Measurements from ENCODE around the gene CALCA.
A peak's percentile ranks its signal among the peaks of the same experiment; 100 is the strongest.
"Not testable (repeated sequence)": the region's sequence is repeated elsewhere in the genome, so short reads cannot be mapped to it uniquely, and the experiment has no call there.

The CALCA gene, protein sequence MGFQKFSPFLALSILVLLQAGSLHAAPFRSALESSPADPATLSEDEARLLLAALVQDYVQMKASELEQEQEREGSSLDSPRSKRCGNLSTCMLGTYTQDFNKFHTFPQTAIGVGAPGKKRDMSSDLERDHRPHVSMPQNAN

DNA sequence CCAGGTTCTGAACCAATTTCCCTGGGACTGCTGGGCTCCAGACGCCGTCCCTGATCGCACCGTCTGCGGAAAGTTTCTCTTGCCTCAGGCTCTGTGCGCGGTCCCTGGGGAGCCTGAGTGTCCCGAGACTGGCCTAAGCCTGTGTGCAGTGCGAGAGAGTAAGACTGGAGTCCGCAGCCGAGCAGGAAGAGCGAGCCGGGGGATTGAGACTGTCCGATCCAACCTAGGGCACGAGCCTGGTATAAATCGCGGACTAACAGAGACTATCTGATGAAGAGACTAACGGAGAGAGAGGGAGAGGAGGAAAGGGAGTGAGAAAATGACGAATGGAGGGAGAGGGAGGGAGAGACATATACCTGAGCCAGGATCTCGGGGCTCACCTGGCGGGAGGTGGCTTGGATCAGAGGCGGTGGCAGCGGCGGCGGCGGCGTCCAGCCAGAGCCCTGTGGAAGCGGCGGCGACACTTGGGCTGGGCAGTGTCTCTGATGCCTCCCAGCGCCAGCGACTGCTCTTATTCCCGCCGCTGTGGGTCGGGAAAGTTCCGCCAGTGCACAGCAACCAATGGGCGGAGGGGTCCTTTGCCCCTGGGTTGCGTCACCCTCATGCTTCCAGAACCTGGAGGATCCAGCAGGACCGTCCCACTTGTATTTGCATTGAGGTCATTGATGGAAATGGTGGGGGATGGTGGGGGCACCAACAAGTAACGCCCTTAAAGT, at the start of gene CALCA:
Gene CALCA, minus strand, starts transcription at position 487 of the 716 bp plus-strand sequence. CDS start 1,159 bp downstream, outside the sequence.
- DNase-seq (ENCODE audit: low read depth in 2 of 2): no peak

DNA sequence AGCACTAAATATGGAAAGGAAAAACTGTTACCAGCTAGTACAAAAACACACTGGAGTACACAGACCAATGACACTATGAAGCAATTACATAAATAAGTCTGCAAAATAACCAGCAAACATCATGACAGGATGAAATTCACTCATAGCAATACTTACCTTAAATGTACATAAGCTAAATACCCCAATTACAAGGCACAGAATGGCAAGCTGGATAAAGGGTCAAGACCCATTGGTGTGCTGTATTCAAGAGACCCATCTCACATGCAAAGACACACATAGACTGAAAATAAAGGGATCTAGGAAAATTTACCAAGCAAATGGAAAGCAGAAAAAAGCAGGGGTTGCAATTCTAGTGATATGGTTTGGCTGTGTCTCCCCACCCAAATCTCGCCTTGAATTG, 44.0 kb upstream of the CALCA start:
- DNase-seq (ENCODE audit: low read depth in 2 of 2): no peak

DNA sequence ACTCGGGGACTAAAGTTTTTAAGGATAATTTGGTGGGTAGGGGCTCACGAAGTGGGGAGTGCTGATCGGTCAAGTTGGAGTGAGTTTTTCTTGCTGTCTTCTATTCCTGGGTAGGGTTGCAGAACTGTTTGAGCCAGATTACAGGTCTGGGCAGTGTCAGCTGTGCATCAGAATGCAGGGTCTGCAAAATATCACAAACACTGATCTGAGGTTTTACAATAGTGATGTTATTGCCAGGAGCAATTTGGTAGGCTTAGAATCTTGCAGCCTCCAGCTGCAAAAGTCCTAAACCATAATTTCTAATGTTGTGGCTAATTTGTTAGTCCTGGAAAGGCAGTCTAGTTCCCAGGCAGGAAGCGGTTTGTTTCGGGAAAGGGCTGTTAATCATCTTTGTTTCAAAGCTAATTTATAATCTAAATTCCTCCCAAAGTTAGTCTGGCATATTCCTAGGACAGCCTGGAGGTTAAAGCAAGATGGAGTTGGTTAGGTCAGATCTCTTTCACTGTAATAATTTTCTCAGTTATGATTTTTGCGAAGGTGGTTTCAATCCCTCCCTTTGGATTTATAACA, 39.7 kb upstream of the CALCA start:
- DNase-seq (ENCODE audit: low read depth in 2 of 2): no peak

DNA sequence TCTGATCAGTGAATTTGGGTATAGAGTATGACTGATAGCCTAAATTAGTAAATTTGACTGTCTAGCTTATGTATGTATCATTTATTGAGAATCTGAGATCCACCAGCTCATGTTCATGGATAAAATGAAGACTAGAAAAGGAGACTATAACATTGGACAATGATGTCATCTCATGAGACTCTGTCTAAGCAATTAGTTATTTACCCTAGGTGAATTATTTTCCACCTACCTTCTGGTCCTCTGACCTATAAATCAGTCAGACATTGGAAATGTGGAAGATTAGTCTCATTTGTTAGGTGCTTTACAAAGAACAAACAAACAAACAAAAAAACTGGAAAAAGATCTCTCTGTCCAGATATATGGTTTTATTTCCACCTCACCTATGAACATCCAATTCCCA, 38.7 kb upstream of the CALCA start:
- no peak for DNase-seq (ENCODE audit: low read depth in 2 of 2)

DNA sequence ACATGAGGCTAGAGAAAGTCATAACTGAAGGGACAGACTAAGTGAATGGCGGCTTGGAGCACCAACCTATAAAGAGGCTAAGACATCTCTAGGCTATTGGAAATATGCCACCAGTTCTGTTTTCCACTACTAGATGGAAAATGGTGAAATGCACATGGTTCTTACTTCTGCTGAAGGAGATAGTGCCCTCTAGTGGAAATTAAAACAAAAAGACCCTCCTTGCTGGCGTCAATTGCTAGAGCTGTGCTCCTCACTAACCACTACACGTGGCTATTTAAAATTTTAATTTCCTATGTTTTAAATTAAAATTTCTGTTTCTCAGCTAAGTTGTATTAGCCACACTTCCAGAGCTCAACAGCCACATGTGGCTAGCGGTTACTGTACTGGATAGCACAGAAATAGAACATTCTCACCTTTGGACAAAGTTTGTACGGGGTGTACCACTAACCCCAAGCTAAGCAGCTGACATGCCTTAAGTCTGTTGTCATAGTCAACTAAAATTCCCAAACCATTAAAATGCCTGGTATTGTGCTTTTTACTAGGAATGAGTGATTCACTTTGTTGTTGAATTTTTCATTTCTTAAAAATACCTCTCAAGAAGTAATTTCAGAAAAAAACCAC, 34.1 kb upstream of the CALCA start:
- DNase-seq (ENCODE audit: low read depth in 2 of 2): no peak

DNA sequence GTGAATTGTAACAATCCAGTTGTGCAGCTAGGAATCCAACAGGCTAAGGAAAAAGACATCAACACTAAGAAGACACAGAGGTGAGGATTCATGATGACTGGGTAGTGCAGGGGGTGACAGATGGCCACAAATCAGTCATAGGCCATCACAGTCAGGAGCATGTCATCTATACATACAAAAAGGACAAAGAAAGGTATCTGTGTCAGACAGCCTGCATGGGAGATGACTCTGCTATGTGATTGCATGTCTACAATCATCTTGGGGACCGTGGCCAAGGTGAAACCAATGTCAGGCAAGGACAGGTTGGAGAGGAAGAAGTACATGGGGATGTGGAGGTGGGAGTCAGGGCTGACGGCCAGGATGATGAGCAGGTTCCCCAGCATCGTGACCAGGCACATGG, 16.0 kb upstream of the CALCA start:
- DNase-seq (ENCODE audit: low read depth in 2 of 2): not testable (repeated sequence)

DNA sequence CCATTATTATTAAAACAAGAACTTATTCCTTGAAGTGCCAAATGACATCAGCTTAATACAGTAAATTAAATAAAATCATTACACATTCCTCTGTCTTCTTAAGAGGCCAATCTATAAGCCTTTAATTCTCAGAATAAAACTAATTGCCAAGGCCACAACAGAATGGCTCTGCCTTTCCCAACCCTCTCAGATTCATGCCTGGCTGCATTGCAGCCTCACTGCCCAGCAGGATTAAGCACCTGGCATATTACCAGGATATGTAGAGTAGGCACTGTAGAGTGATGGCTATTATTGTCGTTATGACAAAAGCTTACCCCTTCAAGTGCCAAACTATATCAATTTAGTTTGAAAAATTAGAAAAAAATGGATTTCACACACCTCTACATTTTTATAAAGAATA, 9.4 kb upstream of the CALCA start:
- no peak for DNase-seq (ENCODE audit: low read depth in 2 of 2)

DNA sequence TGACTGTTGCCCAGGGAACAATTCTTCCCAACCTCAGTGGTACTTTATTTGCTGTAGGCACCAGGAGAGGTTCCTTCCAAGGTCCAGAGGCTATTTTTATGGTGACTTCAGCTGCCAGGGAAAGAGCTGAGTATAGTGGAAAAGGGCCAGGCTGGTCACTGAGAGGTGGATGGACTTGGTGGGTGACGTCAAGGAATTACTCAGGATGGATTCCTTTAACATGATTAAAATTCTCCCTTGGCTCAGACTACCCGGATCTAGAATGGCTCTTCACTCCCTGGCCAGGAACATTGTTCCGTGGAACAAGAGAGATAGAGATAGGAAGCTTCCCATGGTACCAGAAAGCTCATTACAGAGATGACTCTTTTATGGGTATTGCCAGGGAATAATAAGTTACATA, 8.7 kb upstream of the CALCA start:
- DNase-seq (ENCODE audit: low read depth in 2 of 2): no peak

DNA sequence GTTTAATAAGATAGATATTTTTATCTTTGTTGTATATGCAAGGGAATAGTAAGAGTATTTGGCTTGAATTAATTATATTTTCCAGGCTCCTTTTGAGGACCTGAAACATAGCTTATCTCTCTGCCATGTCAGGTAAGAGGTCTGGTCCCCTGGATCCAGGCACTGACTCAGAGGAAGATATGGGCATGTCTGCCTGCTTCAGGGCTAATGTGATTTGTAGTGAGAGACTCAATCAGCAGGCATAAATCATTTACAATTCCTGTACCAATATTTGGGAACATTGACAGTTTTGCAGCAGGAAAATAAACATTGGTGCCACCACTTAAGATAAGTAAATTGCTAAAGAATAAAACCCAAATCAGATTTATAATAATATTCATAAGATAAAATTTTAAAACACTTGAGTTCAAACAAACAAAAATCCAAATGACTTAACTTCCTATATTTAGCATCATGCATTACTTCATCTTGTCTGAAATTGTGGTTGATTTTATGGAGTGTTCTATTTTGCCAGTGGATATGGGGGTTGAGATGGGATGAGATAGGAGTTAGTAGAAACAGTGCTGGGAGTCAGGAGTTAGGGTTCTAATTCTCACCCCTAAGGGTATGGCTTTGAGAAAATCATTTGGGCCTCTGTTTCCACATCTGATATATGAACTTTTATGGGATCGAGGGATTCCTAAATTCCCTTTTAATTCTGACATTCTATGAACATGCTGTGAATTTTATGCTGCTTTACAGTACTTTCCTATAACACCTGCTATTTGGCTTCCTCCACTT, 5.1 kb upstream of the CALCA start:
- no peak for DNase-seq (ENCODE audit: low read depth in 2 of 2)

DNA sequence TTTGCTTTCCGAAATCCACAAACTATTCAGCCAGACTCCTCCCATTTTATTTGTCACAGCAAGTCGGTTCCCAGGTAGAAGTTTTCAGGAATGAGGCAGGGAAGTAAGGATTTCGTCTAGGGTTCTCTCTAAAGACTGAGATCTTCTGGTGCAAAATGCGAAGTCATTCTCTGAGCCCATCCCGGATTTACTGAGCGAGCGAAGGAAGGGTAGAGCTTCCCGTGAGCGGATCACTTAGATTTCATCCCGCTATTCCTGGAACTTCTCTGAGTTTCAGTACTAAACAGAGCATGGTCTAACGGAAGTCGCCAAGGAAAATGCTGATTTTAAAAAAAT, 3.1 kb upstream of the CALCA start:
- no peak for DNase-seq (ENCODE audit: low read depth in 2 of 2)

DNA sequence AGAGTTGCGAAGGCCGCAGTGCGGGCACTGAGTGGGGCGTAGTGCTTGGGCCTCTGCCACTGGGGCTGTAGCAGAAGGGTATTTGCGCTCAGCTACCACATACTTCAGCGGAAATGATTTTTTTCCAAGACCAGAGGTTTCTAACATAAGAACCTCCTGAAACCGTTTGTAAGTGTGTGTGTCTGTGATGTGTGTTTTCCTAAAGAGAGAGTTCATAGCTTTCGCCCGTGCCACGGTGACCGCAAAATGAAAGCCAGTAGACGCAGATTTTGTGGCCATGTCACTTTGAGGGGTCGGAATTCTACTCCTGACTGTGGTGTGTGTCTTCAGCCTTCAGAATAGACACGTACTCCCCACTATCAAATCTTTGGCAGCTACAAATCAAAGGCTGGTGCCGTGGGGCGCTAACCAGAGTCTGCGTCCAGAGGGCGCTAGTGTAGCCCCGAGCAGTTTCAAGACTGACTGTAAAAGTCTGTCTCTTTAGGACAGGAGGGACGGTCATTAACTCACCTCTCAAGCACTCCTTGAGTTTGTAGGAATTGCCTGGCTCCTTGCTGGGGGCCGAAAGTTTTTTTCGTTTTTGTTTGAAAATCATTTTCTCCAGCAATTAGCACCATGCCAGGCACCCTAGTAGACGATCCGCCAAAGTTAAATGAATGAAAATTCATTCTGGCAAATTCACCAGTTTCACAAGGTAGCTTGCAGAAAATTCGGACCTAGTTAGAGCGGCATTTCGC, 2.5 kb upstream of the CALCA start:
- DNase-seq (ENCODE audit: low read depth in 2 of 2): peak; percentile 40 to 55

DNA sequence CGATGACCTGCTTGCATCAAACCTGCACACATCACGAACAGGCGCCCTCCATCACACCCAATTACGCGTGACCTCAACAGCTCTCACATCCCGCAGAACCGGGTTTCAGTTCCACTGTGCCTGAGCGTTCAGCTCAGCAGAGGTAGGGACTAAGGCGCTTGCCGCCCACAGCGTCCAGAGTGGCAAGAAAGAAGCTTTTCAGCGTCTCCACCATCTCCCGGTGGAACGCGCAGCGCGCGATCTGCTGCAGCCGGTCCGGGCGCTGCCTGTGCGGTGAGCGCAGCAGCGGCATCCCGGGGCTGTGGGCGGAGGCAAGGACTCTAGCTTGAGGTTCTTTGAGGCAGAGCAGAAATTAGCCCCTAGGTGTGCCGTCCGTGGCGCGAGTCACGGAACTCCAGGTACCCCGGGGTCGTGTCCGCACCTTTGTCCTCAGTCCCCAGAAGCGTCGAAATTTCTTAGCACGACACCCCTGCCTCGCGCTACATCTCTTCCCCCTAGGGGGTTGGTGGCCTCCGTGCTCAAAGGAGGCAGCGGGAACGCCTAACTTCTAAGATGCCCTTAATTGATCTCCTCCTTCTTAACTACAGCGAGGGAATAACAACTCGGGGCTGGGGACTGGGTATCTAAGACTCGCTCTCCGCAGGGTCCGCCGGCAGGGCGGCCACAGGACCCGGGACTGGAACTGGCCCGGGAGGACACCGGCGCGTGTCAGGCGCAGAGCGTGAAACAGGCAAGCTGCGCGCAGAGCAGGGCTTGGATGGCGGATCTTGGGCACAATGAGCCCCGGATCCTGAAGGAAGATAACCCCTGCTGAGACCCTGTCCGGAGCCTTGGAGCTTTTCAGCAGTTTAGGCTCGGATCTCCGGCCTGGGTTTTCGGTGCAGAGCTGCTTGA, 1.7 kb upstream of the CALCA start:
- peak in 1 of 2 donors; percentile 22 for DNase-seq (ENCODE audit: low read depth in 2 of 2)

DNA sequence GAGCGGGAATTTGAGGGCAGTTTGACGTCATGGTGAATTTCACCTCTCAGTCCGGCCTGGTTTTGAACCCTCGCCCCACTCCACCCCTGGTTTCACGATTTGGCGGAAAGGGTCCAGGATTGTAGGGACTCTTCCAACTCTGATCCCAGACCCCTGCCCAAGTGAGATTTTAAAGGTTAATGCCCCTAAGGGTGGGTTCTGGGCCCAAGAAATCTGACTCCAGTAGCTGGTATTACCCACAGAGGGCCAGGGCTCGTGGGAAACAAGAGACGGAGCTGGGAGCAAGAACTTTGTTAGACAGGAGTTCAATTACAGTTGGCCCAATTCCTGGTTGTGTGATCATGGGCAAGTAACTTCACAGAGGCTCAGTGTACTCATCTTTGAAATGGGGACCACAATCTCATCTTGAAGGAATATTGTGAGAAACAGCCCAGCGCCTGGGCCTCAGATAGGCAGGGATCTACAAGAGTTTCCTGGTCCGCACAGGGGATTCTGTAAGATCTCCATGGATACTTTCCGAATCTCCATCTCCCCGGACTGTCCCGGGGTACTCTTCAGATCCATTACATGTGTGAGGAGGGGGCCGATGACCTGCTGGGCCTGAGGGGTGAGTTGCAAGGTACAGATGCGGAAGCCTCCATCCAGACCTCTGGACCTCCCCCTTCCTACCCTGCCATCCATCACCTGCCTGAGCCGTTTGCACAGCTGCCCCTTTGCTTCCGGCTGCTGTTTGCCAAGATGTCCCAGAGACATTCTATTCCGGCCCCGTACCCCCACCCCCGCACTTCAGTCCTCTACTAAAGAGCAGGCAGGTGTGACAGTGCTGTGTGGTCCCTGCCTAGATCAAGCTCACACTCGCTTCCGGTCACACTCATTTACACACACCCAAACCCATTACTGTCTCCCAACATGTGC, 687 bp upstream of the CALCA start:
- DNase-seq (ENCODE audit: low read depth in 2 of 2): no peak

DNA sequence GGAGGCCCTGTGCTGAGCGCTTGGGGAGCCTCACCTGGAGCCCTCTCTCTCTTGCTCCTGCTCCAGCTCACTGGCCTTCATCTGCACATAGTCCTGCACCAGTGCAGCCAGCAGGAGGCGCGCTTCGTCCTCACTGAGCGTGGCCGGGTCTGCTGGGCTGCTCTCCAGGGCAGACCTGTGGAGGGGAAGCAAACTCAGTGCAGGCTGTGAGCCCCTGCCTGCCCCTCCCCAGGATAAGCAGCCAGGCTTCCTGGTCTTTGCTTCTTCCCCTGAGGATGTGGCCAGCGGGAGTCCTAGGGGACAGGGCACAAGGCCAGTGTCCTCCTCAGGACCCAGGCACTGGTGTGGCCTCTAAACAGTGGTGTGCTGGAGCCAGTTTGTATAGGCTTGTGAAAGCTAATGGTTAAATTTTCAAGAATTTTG, 2.2 kb downstream of the CALCA start:
- DNase-seq (ENCODE audit: low read depth in 2 of 2): peak; percentile 47 to 69

DNA sequence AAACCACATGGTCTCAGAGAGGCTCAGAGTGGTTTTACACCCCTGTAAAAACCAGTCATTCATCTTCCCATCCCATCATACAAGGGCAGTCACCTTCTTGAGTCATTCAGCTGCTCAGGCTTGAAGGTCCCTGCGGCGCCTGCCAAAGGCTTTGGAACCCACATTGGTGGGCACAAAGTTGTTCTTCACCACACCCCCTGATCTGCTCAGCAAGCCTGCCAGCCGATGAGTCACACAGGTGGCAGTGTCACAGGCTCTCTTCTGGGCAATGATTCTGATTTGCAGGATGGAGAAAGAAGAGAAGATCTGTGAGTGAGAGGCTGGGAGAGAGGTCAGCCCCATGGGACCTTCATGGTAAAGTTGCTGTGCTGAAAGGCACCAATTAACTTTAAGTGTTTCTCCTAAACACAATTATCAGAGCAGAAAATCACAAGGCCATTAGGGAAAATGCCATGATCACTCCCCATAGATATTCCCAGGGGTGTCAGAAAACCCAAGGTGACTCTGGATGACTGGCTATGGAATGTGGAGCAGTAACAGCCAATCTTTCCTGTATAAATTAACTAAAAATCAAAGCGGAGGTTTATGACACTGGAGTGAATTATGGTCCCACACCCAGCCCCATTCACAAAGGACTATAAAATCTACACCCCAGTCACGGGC, 4.4 kb downstream of the CALCA start:
- DNase-seq (ENCODE audit: low read depth in 2 of 2): no peak

DNA sequence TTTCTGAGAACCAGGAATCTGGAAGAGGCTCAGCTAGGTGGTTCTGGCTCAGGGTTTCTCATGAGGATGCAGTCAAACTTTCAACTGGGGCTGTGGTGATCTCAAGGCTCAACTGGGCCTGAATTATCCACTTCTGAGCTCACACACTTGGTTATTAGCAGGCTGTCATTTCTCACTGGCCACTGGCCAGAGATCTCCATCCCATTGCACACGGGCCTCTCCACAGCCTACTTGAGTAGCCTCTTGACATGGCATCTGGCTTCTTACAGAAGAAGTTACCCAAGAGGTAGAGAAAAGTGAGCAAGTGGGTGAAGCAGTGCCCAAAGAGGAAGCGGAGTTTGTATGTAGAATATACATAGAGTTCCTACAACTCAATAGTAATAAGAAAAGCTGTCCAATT, 16.0 kb downstream of the CALCA start:
- DNase-seq (ENCODE audit: low read depth in 2 of 2): no peak

DNA sequence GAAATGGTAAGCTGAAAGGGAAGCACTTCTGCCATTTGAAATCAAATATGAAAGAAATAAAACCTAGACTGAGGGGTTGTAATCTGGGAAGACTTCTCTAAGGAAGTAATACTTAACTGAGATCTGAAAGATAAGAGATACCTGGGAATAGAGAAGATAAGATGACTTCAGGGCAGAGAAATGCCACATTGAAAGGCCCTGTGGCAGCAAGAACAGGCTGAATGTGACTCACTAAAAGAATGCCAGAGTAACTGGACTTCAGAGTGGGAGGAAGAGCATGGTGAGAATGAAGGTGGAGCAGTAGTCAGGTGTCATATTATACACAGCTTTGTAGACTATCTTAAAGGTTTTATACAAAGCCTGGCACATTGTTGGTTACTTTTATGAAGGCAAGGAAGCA, 17.6 kb downstream of the CALCA start:
- no peak for DNase-seq (ENCODE audit: low read depth in 2 of 2)

DNA sequence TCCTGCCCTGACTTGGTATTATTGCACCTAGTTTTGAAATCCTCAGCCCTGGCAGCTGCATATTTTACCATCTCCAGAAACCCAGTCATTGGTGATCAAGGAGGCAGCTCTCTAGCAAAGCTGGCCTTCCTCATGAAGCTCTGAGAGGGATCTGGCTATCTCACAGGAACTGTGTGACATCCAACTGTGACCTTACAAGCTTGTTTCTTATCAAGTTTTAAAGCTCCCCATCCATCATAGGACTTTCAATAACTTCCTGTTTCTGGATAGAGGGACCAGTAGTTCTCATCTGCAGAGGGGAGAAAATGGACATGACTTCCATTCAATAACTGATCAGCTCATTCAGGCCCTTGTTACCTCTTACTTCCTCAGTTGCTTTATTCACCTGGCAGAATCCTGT, 18.2 kb downstream of the CALCA start:
- DNase-seq (ENCODE audit: low read depth in 2 of 2): no peak

All from activated CD4-positive, alpha-beta T cell treated with anti-CD3 and anti-CD28 coated beads for 24 hours (primary cell).